ENCODE measurements around the gene DNAJB4.

The DNAJB4 gene

DNA sequence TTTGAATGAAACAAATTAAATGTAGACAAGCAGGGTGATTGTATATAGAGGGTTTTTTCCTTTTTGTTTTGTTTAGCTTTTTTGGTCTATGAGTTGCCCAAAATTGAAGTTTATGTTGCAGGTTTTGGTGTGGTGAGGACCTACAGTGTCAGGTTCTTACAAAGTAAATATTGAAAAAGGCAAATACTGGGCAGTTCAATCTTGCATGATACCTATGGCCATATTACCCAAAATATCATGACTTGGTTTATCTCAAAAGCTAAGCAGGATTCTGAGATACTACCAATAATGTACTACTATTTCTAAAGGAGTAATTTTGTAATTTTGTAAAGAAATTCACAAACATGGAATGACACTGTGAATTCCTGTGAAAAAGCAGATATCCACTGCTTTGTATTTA, 1.8 kb downstream of the DNAJB4 start:
- TF ChIP-seq GATA2 (IDR thresholded peaks at IDR 0.05; ENCODE audit: low read depth, low read length) = no peak
- no peak for TF ChIP-seq GATA3 (IDR thresholded peaks at IDR 0.05; ENCODE audit: low read depth, low read length)

- TF ChIP-seq GATA3 (IDR thresholded peaks at IDR 0.05; ENCODE audit: low read depth, low read length) (no peak), GATA2 (IDR thresholded peaks at IDR 0.05; ENCODE audit: low read depth, low read length) (no peak)
Observed at GRCh38 chr1:78007677-78008341, 3.1 kb downstream of the DNAJB4 start.

DNA sequence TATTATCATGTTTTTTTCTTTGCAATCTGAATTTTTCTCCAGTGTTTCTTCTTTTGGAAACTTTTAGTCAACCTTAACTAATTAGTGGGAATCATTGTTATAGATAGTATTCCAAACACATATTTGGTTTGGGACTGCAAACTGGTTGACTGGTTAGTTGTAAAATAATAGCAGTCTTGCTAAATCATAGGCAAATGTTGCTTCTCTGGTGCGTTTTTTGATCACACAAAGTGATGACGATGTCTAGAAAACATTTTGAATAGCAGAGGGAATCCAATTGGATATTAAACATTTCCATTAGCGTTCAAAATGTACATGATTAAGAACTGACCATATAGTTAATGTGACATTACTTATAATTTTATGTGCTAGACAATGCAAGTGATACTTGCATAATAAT, 4.5 kb downstream of the DNAJB4 start:
- TF ChIP-seq GATA2 (IDR thresholded peaks at IDR 0.05; ENCODE audit: low read depth, low read length) (no peak), GATA3 (IDR thresholded peaks at IDR 0.05; ENCODE audit: low read depth, low read length) (no peak)

- TF ChIP-seq GATA3 (IDR thresholded peaks at IDR 0.05; ENCODE audit: low read depth, low read length) (no peak), GATA2 (IDR thresholded peaks at IDR 0.05; ENCODE audit: low read depth, low read length) (no peak)
Observed at GRCh38 chr1:78009836-78010235, 5.1 kb downstream of the DNAJB4 start.

GRCh38 chr1:78011050-78011449, 6.3 kb downstream of the DNAJB4 start:
- TF ChIP-seq GATA2 (IDR thresholded peaks at IDR 0.05; ENCODE audit: low read depth, low read length) = no peak
- no peak for TF ChIP-seq GATA3 (IDR thresholded peaks at IDR 0.05; ENCODE audit: low read depth, low read length)

DNA sequence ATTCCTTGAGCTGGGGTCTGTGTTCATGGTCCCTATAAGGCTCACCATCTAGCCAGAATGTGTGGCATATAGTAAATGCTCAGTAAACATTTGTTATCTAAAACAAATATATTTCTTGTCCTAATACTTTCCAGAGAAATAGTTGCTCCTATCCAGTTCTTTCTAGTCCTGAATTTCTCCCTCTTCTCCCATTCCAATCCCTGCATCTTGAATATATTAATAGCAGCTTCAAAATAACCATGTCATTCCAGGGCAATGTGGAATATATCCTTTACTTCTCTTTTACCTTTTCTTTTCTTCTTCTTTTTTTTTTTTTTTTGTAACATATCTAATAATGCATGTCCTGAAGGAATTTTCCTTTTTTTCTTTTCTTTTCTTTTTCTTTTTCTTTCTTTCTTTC, 10.4 kb downstream of the DNAJB4 start:
- TF ChIP-seq GATA2 (IDR thresholded peaks at IDR 0.05; ENCODE audit: low read depth, low read length) = no peak
- no peak for TF ChIP-seq GATA3 (IDR thresholded peaks at IDR 0.05; ENCODE audit: low read depth, low read length)

- TF ChIP-seq GATA2 (IDR thresholded peaks at IDR 0.05; ENCODE audit: low read depth, low read length) (no peak), GATA3 (IDR thresholded peaks at IDR 0.05; ENCODE audit: low read depth, low read length) (no peak)
Observed at GRCh38 chr1:78019024-78019423, 14.3 kb downstream of the DNAJB4 start.

DNA sequence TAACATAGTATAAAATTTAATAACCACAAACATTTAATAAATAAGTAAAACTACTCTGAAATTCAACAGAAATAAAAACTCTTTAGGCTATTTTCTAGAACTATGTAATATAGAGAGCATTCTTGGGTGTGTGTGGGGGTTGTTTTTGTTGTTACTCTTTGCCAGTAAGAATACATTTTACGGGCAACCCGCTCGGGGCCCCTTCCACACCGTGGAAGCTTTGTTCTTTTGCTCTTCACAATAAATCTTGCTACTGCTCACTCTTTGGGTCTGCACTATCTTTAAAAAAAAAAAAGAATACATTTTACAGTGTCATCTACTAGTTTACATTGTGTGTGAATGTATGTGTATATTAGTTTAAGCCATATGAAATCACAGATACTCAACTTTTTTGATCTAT, 25.1 kb downstream of the DNAJB4 start:
- TF ChIP-seq GATA2 (IDR thresholded peaks at IDR 0.05; ENCODE audit: low read depth, low read length) (no peak), GATA3 (IDR thresholded peaks at IDR 0.05; ENCODE audit: low read depth, low read length) (no peak)

DNA sequence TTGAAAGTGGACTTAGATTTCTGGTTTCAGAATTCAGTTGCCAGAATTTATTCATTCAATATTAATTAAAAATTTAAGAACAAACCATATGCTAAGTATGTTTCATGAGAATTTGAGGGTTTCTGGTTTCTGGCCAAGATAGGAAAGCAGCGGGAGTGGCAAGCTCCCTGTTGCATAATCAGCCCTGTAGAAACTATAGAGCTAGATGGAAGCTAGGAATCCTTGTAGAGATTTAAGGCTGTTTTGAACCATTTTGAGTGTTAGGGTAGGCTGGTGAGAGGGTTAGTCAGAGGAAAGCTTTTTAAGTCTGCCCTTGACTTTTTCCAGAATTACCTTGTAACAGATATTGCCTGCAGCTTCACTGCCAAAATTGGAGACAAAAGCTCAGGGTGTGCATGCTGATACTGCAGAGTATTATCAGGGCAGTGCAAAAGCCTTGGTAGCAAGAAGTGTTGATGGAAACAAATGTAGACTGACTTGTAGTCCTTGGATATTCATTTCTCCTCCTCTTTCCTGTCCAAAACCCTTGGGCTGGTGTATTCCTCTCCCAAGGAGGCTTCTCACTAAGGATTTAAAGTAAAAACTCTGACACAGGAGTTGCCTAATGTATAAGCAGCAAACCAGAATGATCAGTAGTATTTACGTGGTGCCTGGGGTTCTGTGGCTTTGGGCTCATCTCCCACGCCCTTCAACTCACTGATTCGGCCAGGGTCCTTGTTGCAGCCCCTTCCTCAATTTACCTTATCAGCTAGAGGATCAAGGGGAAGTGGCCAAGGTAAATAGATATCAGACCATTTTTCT, 28.5 kb downstream of the DNAJB4 start:
- TF ChIP-seq GATA3 (IDR thresholded peaks at IDR 0.05; ENCODE audit: low read depth, low read length) = no peak

DNA sequence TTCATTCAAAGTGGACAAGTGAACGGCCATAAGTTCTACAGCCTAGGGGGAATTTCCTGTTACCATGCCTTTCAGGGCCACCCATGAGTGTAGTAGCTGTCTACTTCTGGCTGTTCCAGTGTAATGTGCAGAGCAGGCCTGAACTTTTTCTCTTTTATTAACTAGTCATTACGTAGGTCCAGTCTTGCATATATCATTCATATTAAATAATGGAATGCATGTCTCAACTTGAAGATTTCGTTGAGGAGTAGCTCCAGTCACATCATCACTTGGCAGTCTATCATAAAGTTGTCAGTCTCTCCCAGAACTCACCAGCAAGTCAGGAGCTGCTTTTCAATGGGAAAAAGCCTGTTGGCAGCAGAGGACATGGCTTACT, 29.0 kb downstream of the DNAJB4 start:
- TF ChIP-seq GATA2 (IDR thresholded peaks at IDR 0.05; ENCODE audit: low read depth, low read length) (no peak), GATA3 (IDR thresholded peaks at IDR 0.05; ENCODE audit: low read depth, low read length) (no peak)

GRCh38 chr1:78035121-78035520, 30.4 kb downstream of the DNAJB4 start:
- TF ChIP-seq GATA2 (IDR thresholded peaks at IDR 0.05; ENCODE audit: low read depth, low read length) (no peak), GATA3 (IDR thresholded peaks at IDR 0.05; ENCODE audit: low read depth, low read length) (no peak)

- no peak for TF ChIP-seq GATA2 (IDR thresholded peaks at IDR 0.05; ENCODE audit: low read depth, low read length)
- no peak for TF ChIP-seq GATA3 (IDR thresholded peaks at IDR 0.05; ENCODE audit: low read depth, low read length)
Observed at GRCh38 chr1:78036450-78036849, 31.7 kb downstream of the DNAJB4 start.

- TF ChIP-seq GATA3 (IDR thresholded peaks at IDR 0.05; ENCODE audit: low read depth, low read length) (no peak), GATA2 (IDR thresholded peaks at IDR 0.05; ENCODE audit: low read depth, low read length) (no peak)
Observed at GRCh38 chr1:78038071-78038470, 33.3 kb downstream of the DNAJB4 start.

- no peak for TF ChIP-seq GATA3 (IDR thresholded peaks at IDR 0.05; ENCODE audit: low read depth, low read length)
- TF ChIP-seq GATA2 (IDR thresholded peaks at IDR 0.05; ENCODE audit: low read depth, low read length) = no peak
Observed at GRCh38 chr1:78038491-78038939, 33.8 kb downstream of the DNAJB4 start.

GRCh38 chr1:78040484-78041089, 35.8 kb downstream of the DNAJB4 start:
- TF ChIP-seq GATA2 (IDR thresholded peaks at IDR 0.05; ENCODE audit: low read depth, low read length) (no peak), GATA3 (IDR thresholded peaks at IDR 0.05; ENCODE audit: low read depth, low read length) (no peak)

All from SH-SY5Y (cell line).